ENCODE data around the gene ANO6. TPM values are rescaled to one million over a fixed set of nuclear protein-coding genes. Genes with fewer than 3 reads are reported as not detected.

Gene ANO6
- total RNA-seq, 1 experiment from 2014 or later: 18.1 TPM

GRCh38 chr12:45342848-45343247, 127.0 kb downstream of the ANO6 start:
- no peak for DNase-seq
- Histone ChIP-seq H3K4me2 (ENCODE audit: low read length) (peak overlapping the region; percentile 2; the same call in 1 of the 2 replicates), H3K36me3 (ENCODE audit: low read depth, low read length) (no peaks in the 10 kb centered on the region), H3K27ac (ENCODE audit: low read length) (no peak overlapping the region), H3K9me3 (ENCODE audit: low read length) (no peaks in the 10 kb centered on the region), H3K9ac (ENCODE audit: low read length) (no peak overlapping the region), H3K4me1 (ENCODE audit: insufficient read depth, low read length) (peaks cover 14% of the 10 kb centered on the region), H3K27me3 (ENCODE audit: low read length) (no peaks in the 10 kb centered on the region), H3K4me3 (ENCODE audit: low read length) (no peak overlapping the region), H3F3A (ENCODE audit: low read length, unreplicated experiment) (no peaks in the 10 kb centered on the region), H3K79me2 (ENCODE audit: low read length) (no peaks in the 10 kb centered on the region), H4K20me1 (ENCODE audit: low read length) (no peaks in the 10 kb centered on the region), H2AFZ (ENCODE audit: low read length) (no peak overlapping the region), H3K9me2 (replicated peaks; ENCODE audit: low read length) (no peaks in the 10 kb centered on the region)
- ChIA-PET CTCF (no interaction called here), POLR2A (ENCODE audit: unreplicated experiment) (interaction anchor here (0.6 kb wide), 1 partner anchor 211 kb away, joined by 4 read pairs; no protein-coding TSS in a partner anchor)
- ATAC-seq: no peak
- TF ChIP-seq EZH2phosphoT487 (IDR thresholded peaks at IDR 0.05; ENCODE audit: borderline replicate concordance, low read length) (no peak), EZH2 (IDR thresholded peaks at IDR 0.05; ENCODE audit: low read length, unreplicated experiment) (no peak), CTCF (conservative IDR thresholded peaks at IDR 0.05; ENCODE audit: low read depth, low read length) (no peak)
- intact Hi-C loops (cut with micrococcal nuclease): no loop called here
- BruUV-seq (replicated peaks): no TSS peak

GRCh38 chr12:45343269-45344051, 127.6 kb downstream of the ANO6 start:
- H3K4me3 ChIP-seq (ENCODE audit: low read length): no peak overlapping the region
- ChIA-PET POLR2A (ENCODE audit: unreplicated experiment) (interaction anchor here (0.6 kb wide), 1 partner anchor 212 kb away, joined by 4 read pairs; no protein-coding TSS in a partner anchor), CTCF (interaction anchor here (0.6 kb wide), 1 partner anchor 157 kb away, joined by 3 read pairs; no protein-coding TSS in a partner anchor)
- H3K9me2 ChIP-seq (replicated peaks; ENCODE audit: low read length): no peaks in the 10 kb centered on the region
- H3K36me3 ChIP-seq (ENCODE audit: low read depth, low read length): no peaks in the 10 kb centered on the region
- no peak overlapping the region for H2AFZ ChIP-seq (ENCODE audit: low read length)
- DNase-seq (peak; percentile 62), ATAC-seq (peak; percentile 86)
- H3K79me2 ChIP-seq (ENCODE audit: low read length): no peaks in the 10 kb centered on the region
- H3K4me2 ChIP-seq (ENCODE audit: low read length): peak overlapping the region; percentile 2; the same call in 1 of the 2 replicates
- TF ChIP-seq CTCF (conservative IDR thresholded peaks at IDR 0.05; ENCODE audit: low read depth, low read length) (no peak), EZH2phosphoT487 (IDR thresholded peaks at IDR 0.05; ENCODE audit: borderline replicate concordance, low read length) (no peak), EZH2 (IDR thresholded peaks at IDR 0.05; ENCODE audit: low read length, unreplicated experiment) (no peak)
- H3K9ac ChIP-seq (ENCODE audit: low read length): no peak overlapping the region
- no peaks in the 10 kb centered on the region for H3F3A ChIP-seq (ENCODE audit: low read length, unreplicated experiment)
- no peak overlapping the region for H3K27ac ChIP-seq (ENCODE audit: low read length)
- intact Hi-C loops (cut with micrococcal nuclease): no loop called here
- BruUV-seq (replicated peaks): no TSS peak
- no peaks in the 10 kb centered on the region for H3K9me3 ChIP-seq (ENCODE audit: low read length)
- no peaks in the 10 kb centered on the region for H4K20me1 ChIP-seq (ENCODE audit: low read length)
- peaks cover 14% of the 10 kb centered on the region for H3K4me1 ChIP-seq (ENCODE audit: insufficient read depth, low read length)
- H3K27me3 ChIP-seq (ENCODE audit: low read length): no peaks in the 10 kb centered on the region

GRCh38 chr12:45348311-45348710, 132.4 kb downstream of the ANO6 start:
- CTCF ChIA-PET: no interaction called here
- no peaks in the 10 kb centered on the region for H3K9me2 ChIP-seq (replicated peaks; ENCODE audit: low read length)
- POLR2A ChIA-PET (ENCODE audit: unreplicated experiment): no interaction called here
- no peaks in the 10 kb centered on the region for H3K79me2 ChIP-seq (ENCODE audit: low read length)
- BruUV-seq (replicated peaks): no TSS peak
- no peak for DNase-seq
- H3K36me3 ChIP-seq (ENCODE audit: low read depth, low read length): peaks cover 7% of the 10 kb centered on the region
- no peaks in the 10 kb centered on the region for H4K20me1 ChIP-seq (ENCODE audit: low read length)
- H3K9ac ChIP-seq (ENCODE audit: low read length): no peak overlapping the region
- no peak overlapping the region for H3K4me3 ChIP-seq (ENCODE audit: low read length)
- intact Hi-C loops (cut with micrococcal nuclease): no loop called here
- H3K9me3 ChIP-seq (ENCODE audit: low read length): no peaks in the 10 kb centered on the region
- no peak overlapping the region for H3K4me2 ChIP-seq (ENCODE audit: low read length)
- no peak for TF ChIP-seq CTCF (conservative IDR thresholded peaks at IDR 0.05; ENCODE audit: low read depth, low read length)
- no peak for TF ChIP-seq EZH2 (IDR thresholded peaks at IDR 0.05; ENCODE audit: low read length, unreplicated experiment)
- TF ChIP-seq EZH2phosphoT487 (IDR thresholded peaks at IDR 0.05; ENCODE audit: borderline replicate concordance, low read length): no peak
- no peak overlapping the region for H3K27ac ChIP-seq (ENCODE audit: low read length)
- ATAC-seq: no peak
- H3K4me1 ChIP-seq (ENCODE audit: insufficient read depth, low read length): peaks cover 15% of the 10 kb centered on the region
- H3K27me3 ChIP-seq (ENCODE audit: low read length): no peaks in the 10 kb centered on the region
- no peak overlapping the region for H2AFZ ChIP-seq (ENCODE audit: low read length)
- H3F3A ChIP-seq (ENCODE audit: low read length, unreplicated experiment): no peaks in the 10 kb centered on the region

Data from PC-3 (cell line).